IPS-15b (cell line): Measurements from ENCODE around the gene OSCP1.

Experiments
- H3K27me3 ChIP-seq: one replicate; pipeline ENCODE4 v1.6.1; 2013; ENCODE audit warnings: low read length; ENCODE audit not compliant: control insufficient read depth, insufficient read depth
- H3K36me3 ChIP-seq: one replicate; pipeline ENCODE4 v1.6.1; 2013; ENCODE audit warnings: low read length; ENCODE audit not compliant: control insufficient read depth, insufficient read depth
- H3K4me1 ChIP-seq: one replicate; pipeline ENCODE4 v1.6.1; 2013; ENCODE audit warnings: mild to moderate bottlenecking, low read length; ENCODE audit not compliant: control insufficient read depth, insufficient read depth
- H3K4me3 ChIP-seq: one replicate; pipeline ENCODE4 v1.5.1; 2013; ENCODE audit warnings: low read depth, low read length
- H3K9ac ChIP-seq: one replicate; pipeline ENCODE4 v1.6.1; 2013; ENCODE audit warnings: low read depth, mild to moderate bottlenecking, low read length
- H3K9me3 ChIP-seq: one replicate; pipeline ENCODE4 v1.6.1; 2013; ENCODE audit warnings: mild to moderate bottlenecking, low read length; ENCODE audit not compliant: control insufficient read depth, insufficient read depth

OSCP1 gene

GRCh38 chr1:36369061-36369861 is 81.0 kb downstream of the OSCP1 start:
- no peaks in the 10 kb centered on the region for H3K9me3 ChIP-seq
- peaks cover 4% of the 10 kb centered on the region for H3K36me3 ChIP-seq
- peaks cover 25% of the 10 kb centered on the region for H3K4me1 ChIP-seq
- no peak overlapping the region for H3K9ac ChIP-seq
- no peaks in the 10 kb centered on the region for H3K27me3 ChIP-seq
- H3K4me3 ChIP-seq: no peak overlapping the region
